Breast epithelium (tissue), 4 donors: ENCODE measurements around the gene SIGLEC9. TPM values are rescaled to one million over a fixed set of nuclear protein-coding genes. Genes with fewer than 3 reads are reported as not detected.

Experiments
- DNase-seq, 2 donors: peaks; one replicate each; pipeline ENCODE4 v3.0.0-alpha.2; 2019; ENCODE audit warnings: low spot score in 2 of 2
- H3K27ac ChIP-seq, 2 donors: fragments of 200-600 bp; sonication (generic) in 1 of 2; one replicate each; pipeline ENCODE4 v1.5.1; 2016 to 2019; ENCODE audit warnings: mild to moderate bottlenecking in 1 of 2
- H3K27me3 ChIP-seq, 2 donors: fragments of 200-600 bp; sonication (generic) in 1 of 2; one replicate each; pipeline versions ENCODE4 v1.5.1 to v1.6.0; 2017 to 2019; ENCODE audit warnings: control low read depth in 1 of 2, mild to moderate bottlenecking in 1 of 2
- H3K36me3 ChIP-seq: fragments of 200-600 bp; one replicate; pipeline ENCODE4 v1.5.1; 2019
- H3K4me1 ChIP-seq, 2 donors: fragments of 200-600 bp; sonication (generic); one replicate each; pipeline ENCODE4 v1.5.1; 2016 to 2019; ENCODE audit warnings: control low read depth in 1 of 2
- H3K4me3 ChIP-seq, 3 donors: fragments of 200-600 bp; sonication (generic); 1 replicate in 2 of 3; 2 replicates in 1 of 3; pipeline ENCODE4 v1.5.1; 2016 to 2019; ENCODE audit warnings: mild to moderate bottlenecking in 3 of 3, moderate library complexity in 2 of 3
- H3K9me3 ChIP-seq, 2 donors: fragments of 200-600 bp; sonication (generic) in 1 of 2; one replicate each; pipeline ENCODE4 v1.5.1; 2016 to 2019; ENCODE audit warnings: control low read depth in 1 of 2
- CTCF ChIP-seq, 3 donors: fragments of 450-650 bp; IDR thresholded peaks; one replicate each; pipeline ENCODE4 v1.5.1; 2016 to 2017; ENCODE audit warnings: antibody characterized with exemption in 3 of 3, mild to moderate bottlenecking in 3 of 3, moderate library complexity in 3 of 3
- POLR2A ChIP-seq: fragments of 450-650 bp; IDR thresholded peaks from one replicate; pipeline ENCODE4 v1.6.1; 2016; ENCODE audit warnings: antibody characterized with exemption, mild to moderate bottlenecking, moderate library complexity
- POLR2AphosphoS5 ChIP-seq, 3 donors: sonication (generic); formaldehyde crosslinking; IDR thresholded peaks; one replicate each; pipeline ENCODE4 v1.6.1; 2017; ENCODE audit warnings: antibody characterized with exemption in 3 of 3
- intact Hi-C: fragments of 100-400 bp; cut with DNase I; formaldehyde crosslinking; loops from one replicate; pipeline ENCODE4 v1.15.1; 2023; ENCODE audit warnings: low total_unique reads
- total RNA-seq, 3 donors: library from RNA; depleted of rRNA; stranded (reverse); fragments of >200 nt; gene quantifications; one replicate each; pipeline ENCODE4 v1.1.0, GENCODE V29; 2016

SIGLEC9 gene
- total RNA-seq, 3 donors from 2014 or later = 3.4 to 7.0 (median 4.3) TPM

GRCh38 chr19:51091895-51092873, 32.5 kb upstream of the SIGLEC9 start:
- Histone ChIP-seq H3K27ac (peak overlapping the region in 1 of 2 donors; percentile 30), H3K27me3 (no peaks in the 10 kb centered on the region), H3K4me3 (no peak overlapping the region), H3K9me3 (no peaks in the 10 kb centered on the region), H3K4me1 (peaks cover 0 to 11% of the 10 kb centered on the region in 2 donors), H3K36me3 (no peaks in the 10 kb centered on the region)
- no peak for TF ChIP-seq POLR2A
- no peak for TF ChIP-seq POLR2AphosphoS5 (IDR thresholded peaks at IDR 0.05)
- intact Hi-C loops = loop anchor here (2.0 kb wide), 1 partner anchor 15 kb away; no protein-coding TSS in a partner anchor
- no peak for DNase-seq

GRCh38 chr19:51093101-51093500, 31.6 kb upstream of the SIGLEC9 start:
- Histone ChIP-seq H3K9me3 (no peaks in the 10 kb centered on the region), H3K36me3 (no peaks in the 10 kb centered on the region), H3K4me1 (peaks cover 0 to 11% of the 10 kb centered on the region in 2 donors), H3K27me3 (no peaks in the 10 kb centered on the region), H3K4me3 (no peak overlapping the region), H3K27ac (peak overlapping the region; percentile 30 to 69)
- DNase-seq = peak; percentile 35 to 56
- no peak for TF ChIP-seq POLR2A
- TF ChIP-seq CTCF (IDR thresholded peaks at IDR 0.05) = no peak
- TF ChIP-seq POLR2AphosphoS5 (IDR thresholded peaks at IDR 0.05) = no peak
- intact Hi-C loops = no loop called here

- Histone ChIP-seq H3K36me3 (no peaks in the 10 kb centered on the region), H3K4me3 (no peak overlapping the region), H3K27ac (peak overlapping the region; percentile 30 to 69), H3K27me3 (no peaks in the 10 kb centered on the region), H3K9me3 (no peaks in the 10 kb centered on the region), H3K4me1 (peaks cover 0 to 11% of the 10 kb centered on the region in 2 donors)
- intact Hi-C loops = no loop called here
- DNase-seq = no peak
- no peak for TF ChIP-seq CTCF (IDR thresholded peaks at IDR 0.05)
- no peak for TF ChIP-seq POLR2A
- no peak for TF ChIP-seq POLR2AphosphoS5 (IDR thresholded peaks at IDR 0.05)
These were observed 31.0 kb upstream of the SIGLEC9 start for GRCh38 chr19:51093510-51094345.

GRCh38 chr19:51094696-51095279, 29.9 kb upstream of the SIGLEC9 start:
- Histone ChIP-seq H3K36me3 (no peaks in the 10 kb centered on the region), H3K27ac (no peak overlapping the region), H3K4me3 (no peak overlapping the region), H3K9me3 (no peaks in the 10 kb centered on the region), H3K4me1 (peaks cover 0 to 11% of the 10 kb centered on the region in 2 donors), H3K27me3 (no peaks in the 10 kb centered on the region)
- intact Hi-C loops = no loop called here
- no peak for TF ChIP-seq POLR2A
- TF ChIP-seq POLR2AphosphoS5 (IDR thresholded peaks at IDR 0.05) = no peak
- peak in 2 of 3 donors; percentile 39 to 75 for TF ChIP-seq CTCF (IDR thresholded peaks at IDR 0.05)
- no peak for DNase-seq

- peak in 1 of 3 donors; percentile 29 for TF ChIP-seq CTCF (IDR thresholded peaks at IDR 0.05)
- TF ChIP-seq POLR2AphosphoS5 (IDR thresholded peaks at IDR 0.05) = no peak
- TF ChIP-seq POLR2A = no peak
- H3K9me3 ChIP-seq = no peaks in the 10 kb centered on the region
- no peak overlapping the region for H3K27ac ChIP-seq
- H3K36me3 ChIP-seq = no peaks in the 10 kb centered on the region
- H3K4me3 ChIP-seq = no peak overlapping the region
- peaks cover 0 to 11% of the 10 kb centered on the region in 2 donors for H3K4me1 ChIP-seq
- DNase-seq = no peak
- intact Hi-C loops = no loop called here
- no peaks in the 10 kb centered on the region for H3K27me3 ChIP-seq
These were observed 28.1 kb upstream of the SIGLEC9 start for GRCh38 chr19:51096473-51097165.
